MM.1S (cell line): Measurements from ENCODE around the gene PRRG2.

Experiments
- DNase-seq: peaks from one replicate; pipeline ENCODE4 v3.0.0-alpha.2; 2015
- H2AFZ ChIP-seq: fragments of 300-600 bp; sonication (generic); 2 replicates; pipeline ENCODE4 v1.6.0; 2016; ENCODE audit warnings: antibody characterized with exemption, low read length
- H3F3A ChIP-seq: fragments of 300-600 bp; sonication (generic); 2 replicates; pipeline ENCODE4 v1.6.1; 2016; ENCODE audit warnings: mild to moderate bottlenecking, antibody characterized with exemption, low read length, moderate library complexity, mixed read lengths; ENCODE audit not compliant: insufficient read depth
- H3K27ac ChIP-seq: fragments of 300-600 bp; sonication (generic); 2 replicates; pipeline ENCODE4 v1.5.1; 2016; ENCODE audit warnings: mild to moderate bottlenecking, low read length
- H3K27me3 ChIP-seq: fragments of 300-600 bp; sonication (generic); replicated peaks from 2 replicates; pipeline ENCODE4 v1.6.0; 2016; ENCODE audit warnings: low read length; ENCODE audit not compliant: insufficient read depth
- H3K36me3 ChIP-seq: fragments of 300-600 bp; sonication (generic); replicated peaks from 2 replicates; pipeline ENCODE4 v1.6.1; 2016; ENCODE audit warnings: mild to moderate bottlenecking, low read length, mixed read lengths; ENCODE audit not compliant: insufficient read depth
- H3K4me1 ChIP-seq: fragments of 300-600 bp; sonication (generic); 2 replicates; pipeline ENCODE4 v1.6.1; 2016; ENCODE audit warnings: low read length, mixed read lengths
- H3K4me2 ChIP-seq: fragments of 300-600 bp; sonication (generic); 2 replicates; pipeline ENCODE4 v1.6.0; 2016; ENCODE audit warnings: low read depth, low read length
- H3K4me3 ChIP-seq: fragments of 300-600 bp; sonication (generic); 2 replicates; pipeline ENCODE4 v1.5.1; 2016; ENCODE audit warnings: low read length, mixed read lengths
- H3K79me2 ChIP-seq: fragments of 300-600 bp; sonication (generic); 2 replicates; pipeline ENCODE4 v1.6.1; 2016; ENCODE audit warnings: mixed run types, low read length, mixed read lengths
- H3K9ac ChIP-seq: fragments of 300-600 bp; sonication (generic); 2 replicates; pipeline ENCODE4 v1.6.1; 2016; ENCODE audit warnings: low read length, mixed read lengths
- H3K9me2 ChIP-seq: fragments of 300-600 bp; sonication (generic); replicated peaks from 2 replicates; pipeline ENCODE4 v1.6.1; 2016; ENCODE audit warnings: mild to moderate bottlenecking, low read length, mixed read lengths; ENCODE audit not compliant: insufficient read depth
- H3K9me3 ChIP-seq: fragments of 300-600 bp; sonication (generic); replicated peaks from 2 replicates; pipeline ENCODE4 v1.6.1; 2016; ENCODE audit warnings: mild to moderate bottlenecking, low read length, mixed read lengths; ENCODE audit not compliant: insufficient read depth
- H4K20me1 ChIP-seq: fragments of 300-600 bp; sonication (generic); 2 replicates; pipeline ENCODE4 v1.6.1; 2016; ENCODE audit warnings: mild to moderate bottlenecking, low read length, moderate library complexity, mixed read lengths; ENCODE audit not compliant: insufficient read depth
- EZH2 ChIP-seq: fragments of 300-600 bp; sonication (generic); optimal IDR thresholded peaks from 2 replicates; pipeline ENCODE3; 2017; ENCODE audit warnings: low read depth, mild to moderate bottlenecking, antibody characterized with exemption, low read length, mixed read lengths
- EZH2phosphoT487 ChIP-seq: fragments of 300-600 bp; sonication (generic); IDR thresholded peaks from 2 replicates; pipeline ENCODE4 v1.6.1; 2018; ENCODE audit warnings: antibody characterized with exemption, low read length
- TF ChIP-seq, protein P1 (sequence below): fragments of 300-600 bp; sonication (generic); IDR thresholded peaks from 2 replicates; pipeline ENCODE4 v1.5.1; 2016; ENCODE audit warnings: antibody characterized with exemption, low read length, mixed read lengths

PRRG2 gene

DNA sequence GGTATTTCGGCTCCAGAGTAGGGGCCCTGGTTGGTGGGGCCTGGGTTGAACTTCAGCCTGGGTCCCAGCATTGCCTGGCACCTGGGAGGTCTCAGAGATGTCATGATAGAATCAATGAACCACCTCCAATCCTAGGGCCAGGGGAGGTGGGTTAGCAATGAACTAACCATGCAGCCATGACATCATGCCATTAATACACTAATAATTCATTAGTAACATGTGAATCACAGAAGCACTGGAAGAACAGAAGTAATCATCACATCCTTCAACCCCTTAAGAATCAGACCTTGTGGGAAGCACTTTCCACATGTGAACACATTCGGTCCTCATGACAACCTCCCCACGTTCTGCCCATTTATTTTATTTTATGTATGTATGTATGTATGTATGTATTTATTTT, 7.7 kb upstream of the PRRG2 start:
- no peak for DNase-seq
- H3K27ac ChIP-seq: no peak overlapping the region
- H4K20me1 ChIP-seq: no peaks in the 10 kb centered on the region
- TF ChIP-seq, protein P1, sequence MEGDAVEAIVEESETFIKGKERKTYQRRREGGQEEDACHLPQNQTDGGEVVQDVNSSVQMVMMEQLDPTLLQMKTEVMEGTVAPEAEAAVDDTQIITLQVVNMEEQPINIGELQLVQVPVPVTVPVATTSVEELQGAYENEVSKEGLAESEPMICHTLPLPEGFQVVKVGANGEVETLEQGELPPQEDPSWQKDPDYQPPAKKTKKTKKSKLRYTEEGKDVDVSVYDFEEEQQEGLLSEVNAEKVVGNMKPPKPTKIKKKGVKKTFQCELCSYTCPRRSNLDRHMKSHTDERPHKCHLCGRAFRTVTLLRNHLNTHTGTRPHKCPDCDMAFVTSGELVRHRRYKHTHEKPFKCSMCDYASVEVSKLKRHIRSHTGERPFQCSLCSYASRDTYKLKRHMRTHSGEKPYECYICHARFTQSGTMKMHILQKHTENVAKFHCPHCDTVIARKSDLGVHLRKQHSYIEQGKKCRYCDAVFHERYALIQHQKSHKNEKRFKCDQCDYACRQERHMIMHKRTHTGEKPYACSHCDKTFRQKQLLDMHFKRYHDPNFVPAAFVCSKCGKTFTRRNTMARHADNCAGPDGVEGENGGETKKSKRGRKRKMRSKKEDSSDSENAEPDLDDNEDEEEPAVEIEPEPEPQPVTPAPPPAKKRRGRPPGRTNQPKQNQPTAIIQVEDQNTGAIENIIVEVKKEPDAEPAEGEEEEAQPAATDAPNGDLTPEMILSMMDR: no peak
- TF ChIP-seq EZH2 (no peak), EZH2phosphoT487 (no peak)
- H3K79me2 ChIP-seq: peaks cover 51% of the 10 kb centered on the region
- no peaks in the 10 kb centered on the region for H3K9me2 ChIP-seq
- H3K4me2 ChIP-seq: no peak overlapping the region
- 0 out of 2 replicates have a peak, but pooled peaks cover 2% of the 10 kb centered on the region for H3K36me3 ChIP-seq
- H3K27me3 ChIP-seq: no peaks in the 10 kb centered on the region
- no peak overlapping the region for H3K9ac ChIP-seq
- peaks cover 8% of the 10 kb centered on the region; the same call in 1 of the 2 replicates for H3F3A ChIP-seq
- no peak overlapping the region for H3K4me3 ChIP-seq
- peaks cover 6% of the 10 kb centered on the region for H3K4me1 ChIP-seq
- H2AFZ ChIP-seq: no peak overlapping the region
- H3K9me3 ChIP-seq: no peaks in the 10 kb centered on the region

DNA sequence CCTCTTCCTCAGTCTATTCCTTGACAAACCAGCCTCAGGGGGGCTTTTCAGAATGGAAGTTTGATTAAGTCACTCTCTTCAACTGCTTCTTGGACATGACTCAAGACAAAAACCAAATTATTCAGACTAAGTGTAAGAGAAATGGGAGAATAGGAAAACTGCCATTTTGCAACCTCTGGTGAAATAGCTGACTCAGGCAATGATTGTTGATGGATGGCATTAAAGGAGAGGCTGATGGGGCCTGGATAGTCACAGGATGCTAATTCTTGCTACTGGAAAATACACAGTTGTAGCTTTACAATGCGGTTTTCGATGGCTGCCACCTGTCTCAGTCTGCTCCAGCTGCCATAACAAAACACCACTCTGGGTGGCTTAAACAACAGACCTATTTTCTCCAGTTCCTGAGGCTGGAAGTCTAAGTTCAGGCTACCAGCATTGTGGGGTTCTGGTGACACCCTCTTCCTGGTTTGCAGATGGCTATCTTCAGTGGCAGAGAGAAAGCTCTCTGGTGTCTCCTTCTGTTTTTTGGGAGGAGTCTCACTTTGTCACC, 6.8 kb upstream of the PRRG2 start:
- Histone ChIP-seq H4K20me1 (no peaks in the 10 kb centered on the region), H3K4me2 (no peak overlapping the region), H2AFZ (no peak overlapping the region), H3K4me1 (peaks cover 10% of the 10 kb centered on the region), H3K27me3 (no peaks in the 10 kb centered on the region), H3K4me3 (no peak overlapping the region), H3K9ac (no peak overlapping the region), H3K79me2 (peaks cover 57% of the 10 kb centered on the region), H3F3A (peaks cover 8% of the 10 kb centered on the region; the same call in 1 of the 2 replicates), H3K27ac (no peak overlapping the region), H3K36me3 (0 out of 2 replicates have a peak, but pooled peaks cover 2% of the 10 kb centered on the region), H3K9me2 (no peaks in the 10 kb centered on the region), H3K9me3 (no peaks in the 10 kb centered on the region)
- DNase-seq: no peak
- TF ChIP-seq EZH2phosphoT487 (no peak), EZH2 (no peak)
- TF ChIP-seq, protein P1: no peak

DNA sequence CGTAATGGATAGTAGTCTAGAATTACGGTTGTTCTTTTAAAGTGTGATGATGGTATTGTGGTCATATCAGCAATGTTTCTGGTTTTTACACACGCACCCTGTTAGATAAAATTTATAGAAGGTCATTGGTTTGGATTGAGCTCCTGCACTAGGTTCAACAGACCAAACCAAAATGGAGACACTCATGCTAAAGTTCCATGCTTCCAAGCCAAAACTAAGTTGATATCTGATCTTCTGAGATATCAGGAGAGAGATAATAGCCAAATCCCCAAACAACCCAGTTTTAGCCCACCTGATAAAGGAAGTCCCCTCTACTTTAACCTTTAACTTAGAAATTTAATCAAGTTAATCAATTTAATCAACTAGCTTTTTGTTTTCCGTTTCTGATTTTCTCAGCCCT, 1.9 kb upstream of the PRRG2 start:
- no peaks in the 10 kb centered on the region for H3K36me3 ChIP-seq
- peak overlapping the region; percentile 77 for H3K4me3 ChIP-seq

More for the DNA sequence above, 1.9 kb upstream of the PRRG2 start:
- Histone ChIP-seq H3K9me2 (no peaks in the 10 kb centered on the region), H3K27me3 (no peaks in the 10 kb centered on the region), H3K4me2 (peak overlapping the region; percentile 87), H3F3A (peaks cover 3% of the 10 kb centered on the region; the same call in 1 of the 2 replicates), H3K27ac (no peak overlapping the region), H3K9ac (no peak overlapping the region; the same call in 1 of the 2 replicates), H3K79me2 (peaks cover 48% of the 10 kb centered on the region), H2AFZ (no peak overlapping the region), H4K20me1 (no peaks in the 10 kb centered on the region), H3K9me3 (no peaks in the 10 kb centered on the region), H3K4me1 (peaks cover 16% of the 10 kb centered on the region)
- TF ChIP-seq EZH2phosphoT487 (no peak), EZH2 (no peak)
- TF ChIP-seq, protein P1: no peak
- DNase-seq: no peak
